Panc1 (cell line): ENCODE measurements around the gene PEDS1. TPM values are rescaled to one million over a fixed set of nuclear protein-coding genes. Genes with fewer than 3 reads are reported as not detected.
"Not testable (repeated sequence)": the region's sequence is repeated elsewhere in the genome, so short reads cannot be mapped to it uniquely, and the experiment has no call there.

Experiments used
- ATAC-seq: fragments of 200-7000 bp; cut with Tn5 transposase; 2 replicates; pipeline ENCODE4 v1.9.1; 2020; ENCODE audit warnings: mild to moderate bottlenecking, moderate library complexity
- BruUV-seq: library from RNA; stranded (reverse); fragments of 400-500 nt; replicated peaks from 2 replicates; lab custom pipeline; 2021; lab: Mats Ljungman, UMichigan
- CTCF ChIA-PET: fragments of 300-600 bp; sonication (Branson Sonifier 250); formaldehyde crosslinking; loops from one replicate; lab custom pipeline; 2022; ENCODE audit warnings: antibody characterized with exemption; lab: Charles Lee
- POLR2A ChIA-PET: fragments of 300-600 bp; sonication (Branson Sonifier 250); formaldehyde crosslinking; loops from one replicate; lab custom pipeline; 2022; ENCODE audit warnings: antibody characterized with exemption; lab: Charles Lee
- DNase-seq: peaks from one replicate; pipeline ENCODE4 v3.0.0-alpha.2; 2010; ENCODE audit warnings: low read depth, low spot score
- H3K27ac ChIP-seq: 2 replicates; pipeline ENCODE4 v1.5.1; 2011; ENCODE audit warnings: mild to moderate bottlenecking, low read length, inconsistent platforms
- H3K27me3 ChIP-seq: fragments of 200-500 bp; sonication (Bioruptor generic); 2 replicates; pipeline ENCODE4 v1.6.0; 2014; ENCODE audit warnings: low read length, inconsistent platforms; ENCODE audit not compliant: control insufficient read depth, insufficient read depth
- H3K36me3 ChIP-seq: fragments of 200-500 bp; sonication (Bioruptor generic); 2 replicates; pipeline ENCODE4 v1.5.1; 2014; ENCODE audit warnings: inconsistent platforms, mild to moderate bottlenecking, low read length, moderate library complexity; ENCODE audit not compliant: control insufficient read depth, insufficient read depth
- H3K4me1 ChIP-seq: 2 replicates; pipeline ENCODE4 v1.5.1; 2011; ENCODE audit warnings: inconsistent platforms, mild to moderate bottlenecking, low read length, moderate library complexity; ENCODE audit not compliant: control insufficient read depth, insufficient read depth
- H3K4me3 ChIP-seq, 2 experiments: 2 replicates each; pipeline ENCODE4 v1.5.1; 2011 to 2012; ENCODE audit warnings: low read depth in 2 of 2, low read length in 2 of 2, mild to moderate bottlenecking in 2 of 2, inconsistent platforms in 1 of 2, moderate library complexity in 1 of 2
- H3K9me3 ChIP-seq: fragments of 200-500 bp; sonication (Bioruptor generic); 2 replicates; pipeline ENCODE4 v1.5.1; 2014; ENCODE audit warnings: low read depth, mild to moderate bottlenecking, inconsistent platforms, low read length, moderate library complexity; ENCODE audit not compliant: control insufficient read depth, insufficient read depth
- POLR2AphosphoS5 ChIP-seq: IDR thresholded peaks from 2 replicates; pipeline ENCODE4 v1.6.1; 2012; ENCODE audit warnings: mild to moderate bottlenecking, low read depth, low read length, moderate library complexity
- SIN3A ChIP-seq: IDR thresholded peaks from 2 replicates; pipeline ENCODE4 v1.6.1; 2012; ENCODE audit warnings: low read depth, mild to moderate bottlenecking, low read length, moderate library complexity, borderline replicate concordance; ENCODE audit not compliant: insufficient read depth
- TCF7L2 ChIP-seq: IDR thresholded peaks from 2 replicates; pipeline ENCODE4 v1.6.1; 2011; ENCODE audit warnings: mild to moderate bottlenecking, low read depth, low read length, inconsistent platforms
- in situ Hi-C: cut with HindIII; loops from 2 replicates; pipeline ENCODE4 v1.10.0; 2016; ENCODE audit warnings: low sequenced_read_pairs, low pct_unique_long_range_greater_than_20kb
- intact Hi-C: fragments of 100-400 bp; cut with micrococcal nuclease; formaldehyde crosslinking; loops from one replicate; pipeline ENCODE4 v1.10.0; 2022; ENCODE audit not compliant: unreplicated experiment
- total RNA-seq: library from RNA; stranded (reverse); gene quantifications from one replicate; pipeline ENCODE4 v1.2.1, GENCODE V29; 2021; ENCODE audit not compliant: unreplicated experiment
- TF ChIP-seq, protein P1 (sequence below): fragments of 450-650 bp; IDR thresholded peaks from 2 replicates; pipeline ENCODE4 v1.5.1; 2017; ENCODE audit warnings: mild to moderate bottlenecking
- TF ChIP-seq, protein P2 (sequence below), 2 experiments: IDR thresholded peaks; 2 replicates each; pipeline ENCODE4 v1.6.1; 2011 to 2012; ENCODE audit warnings: low read depth in 2 of 2, control low read depth in 1 of 2, low read length in 1 of 2, mild to moderate bottlenecking in 1 of 2, moderate library complexity in 1 of 2; ENCODE audit not compliant: insufficient read depth in 1 of 2

PEDS1 gene
- total RNA-seq, 1 experiment from 2014 or later, result 88.9 TPM

DNA sequence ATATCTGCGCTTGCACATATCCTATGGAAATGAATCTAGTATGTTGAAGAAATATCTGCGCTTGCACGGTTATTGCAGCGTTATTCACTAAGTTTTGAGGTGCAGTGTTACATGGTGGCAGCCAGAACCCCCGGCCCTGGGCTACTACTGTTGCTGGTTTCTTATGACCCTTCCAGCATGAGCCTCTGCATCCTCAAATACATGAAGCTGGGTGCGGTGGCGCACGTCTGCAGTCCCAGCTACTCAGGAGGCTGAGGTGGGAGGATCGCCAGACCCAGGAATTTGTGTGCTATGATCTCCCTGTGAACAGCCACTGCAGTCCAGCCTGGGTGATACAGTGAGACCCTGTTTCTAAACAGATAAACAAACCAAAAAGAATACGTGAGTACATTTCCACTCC lies 27.8 kb upstream of the PEDS1 start:
- ATAC-seq, result no peak
- in situ Hi-C loops, result no loop called here

DNA sequence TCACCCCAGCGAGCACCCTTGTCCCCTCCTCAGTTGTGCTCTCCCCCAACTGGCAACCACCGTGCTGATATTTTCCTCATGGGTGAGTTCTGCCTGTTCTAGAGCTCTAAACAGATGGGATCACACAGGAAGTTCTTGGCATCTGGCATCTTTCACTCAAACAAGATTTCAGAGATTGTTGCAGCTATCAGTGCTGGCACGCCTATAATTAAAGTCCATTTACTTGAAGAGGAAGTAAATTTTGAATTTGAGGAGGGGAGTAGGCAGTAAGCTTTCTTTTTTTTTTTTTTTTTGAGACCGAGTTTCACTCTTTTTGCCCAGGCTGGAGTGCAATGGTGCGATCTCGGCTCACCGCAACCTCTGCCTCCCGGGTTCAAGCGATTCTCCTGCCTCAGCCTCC lies 25.1 kb upstream of the PEDS1 start:
- POLR2A ChIA-PET, result interaction anchor here (0.8 kb wide), 1 partner anchor 28 kb away, joined by 4 read pairs; no protein-coding TSS in a partner anchor
- BruUV-seq, in situ Hi-C loops: not testable (repeated sequence)

More for the DNA sequence above, 27.8 kb upstream of the PEDS1 start:
- ChIA-PET POLR2A (interaction anchor here (0.5 kb wide), 1 partner anchor 60 kb away, joined by 4 read pairs; no protein-coding TSS in a partner anchor), CTCF (no interaction called here)
- no peaks in the 10 kb centered on the region for H3K27me3 ChIP-seq
- DNase-seq, result no peak
- no peaks in the 10 kb centered on the region for H3K36me3 ChIP-seq
- TF ChIP-seq POLR2AphosphoS5 (no peak), SIN3A (no peak), TCF7L2 (no peak)
- TF ChIP-seq, protein P1, sequence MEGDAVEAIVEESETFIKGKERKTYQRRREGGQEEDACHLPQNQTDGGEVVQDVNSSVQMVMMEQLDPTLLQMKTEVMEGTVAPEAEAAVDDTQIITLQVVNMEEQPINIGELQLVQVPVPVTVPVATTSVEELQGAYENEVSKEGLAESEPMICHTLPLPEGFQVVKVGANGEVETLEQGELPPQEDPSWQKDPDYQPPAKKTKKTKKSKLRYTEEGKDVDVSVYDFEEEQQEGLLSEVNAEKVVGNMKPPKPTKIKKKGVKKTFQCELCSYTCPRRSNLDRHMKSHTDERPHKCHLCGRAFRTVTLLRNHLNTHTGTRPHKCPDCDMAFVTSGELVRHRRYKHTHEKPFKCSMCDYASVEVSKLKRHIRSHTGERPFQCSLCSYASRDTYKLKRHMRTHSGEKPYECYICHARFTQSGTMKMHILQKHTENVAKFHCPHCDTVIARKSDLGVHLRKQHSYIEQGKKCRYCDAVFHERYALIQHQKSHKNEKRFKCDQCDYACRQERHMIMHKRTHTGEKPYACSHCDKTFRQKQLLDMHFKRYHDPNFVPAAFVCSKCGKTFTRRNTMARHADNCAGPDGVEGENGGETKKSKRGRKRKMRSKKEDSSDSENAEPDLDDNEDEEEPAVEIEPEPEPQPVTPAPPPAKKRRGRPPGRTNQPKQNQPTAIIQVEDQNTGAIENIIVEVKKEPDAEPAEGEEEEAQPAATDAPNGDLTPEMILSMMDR, result no peak
- TF ChIP-seq, protein P2, sequence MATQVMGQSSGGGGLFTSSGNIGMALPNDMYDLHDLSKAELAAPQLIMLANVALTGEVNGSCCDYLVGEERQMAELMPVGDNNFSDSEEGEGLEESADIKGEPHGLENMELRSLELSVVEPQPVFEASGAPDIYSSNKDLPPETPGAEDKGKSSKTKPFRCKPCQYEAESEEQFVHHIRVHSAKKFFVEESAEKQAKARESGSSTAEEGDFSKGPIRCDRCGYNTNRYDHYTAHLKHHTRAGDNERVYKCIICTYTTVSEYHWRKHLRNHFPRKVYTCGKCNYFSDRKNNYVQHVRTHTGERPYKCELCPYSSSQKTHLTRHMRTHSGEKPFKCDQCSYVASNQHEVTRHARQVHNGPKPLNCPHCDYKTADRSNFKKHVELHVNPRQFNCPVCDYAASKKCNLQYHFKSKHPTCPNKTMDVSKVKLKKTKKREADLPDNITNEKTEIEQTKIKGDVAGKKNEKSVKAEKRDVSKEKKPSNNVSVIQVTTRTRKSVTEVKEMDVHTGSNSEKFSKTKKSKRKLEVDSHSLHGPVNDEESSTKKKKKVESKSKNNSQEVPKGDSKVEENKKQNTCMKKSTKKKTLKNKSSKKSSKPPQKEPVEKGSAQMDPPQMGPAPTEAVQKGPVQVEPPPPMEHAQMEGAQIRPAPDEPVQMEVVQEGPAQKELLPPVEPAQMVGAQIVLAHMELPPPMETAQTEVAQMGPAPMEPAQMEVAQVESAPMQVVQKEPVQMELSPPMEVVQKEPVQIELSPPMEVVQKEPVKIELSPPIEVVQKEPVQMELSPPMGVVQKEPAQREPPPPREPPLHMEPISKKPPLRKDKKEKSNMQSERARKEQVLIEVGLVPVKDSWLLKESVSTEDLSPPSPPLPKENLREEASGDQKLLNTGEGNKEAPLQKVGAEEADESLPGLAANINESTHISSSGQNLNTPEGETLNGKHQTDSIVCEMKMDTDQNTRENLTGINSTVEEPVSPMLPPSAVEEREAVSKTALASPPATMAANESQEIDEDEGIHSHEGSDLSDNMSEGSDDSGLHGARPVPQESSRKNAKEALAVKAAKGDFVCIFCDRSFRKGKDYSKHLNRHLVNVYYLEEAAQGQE (IDR thresholded peaks at IDR 0.05; ENCODE audit: insufficient read depth in 1 of 2, low read depth in 2 of 2, low read length in 1 of 2), result no peak
- H3K4me3 ChIP-seq, result no peak overlapping the region
- H3K27ac ChIP-seq, result no peak overlapping the region
- intact Hi-C loops, result no loop called here
- H3K9me3 ChIP-seq, result no peaks in the 10 kb centered on the region
- no TSS peak for BruUV-seq
- peaks cover under 1% of the 10 kb centered on the region; the same call in 1 of the 2 replicates for H3K4me1 ChIP-seq

More for the DNA sequence above, 25.1 kb upstream of the PEDS1 start:
- DNase-seq, H3K36me3 ChIP-seq, H3K9me3 ChIP-seq, H3K27me3 ChIP-seq, H3K4me3 ChIP-seq, H3K27ac ChIP-seq, ATAC-seq, H3K4me1 ChIP-seq: not testable (repeated sequence)
- CTCF ChIA-PET, result interaction anchor here (0.5 to 1.2 kb wide), 14 partner anchors 24 to 605 kb away, joined by 3 to 27 read pairs (median 4); no protein-coding TSS in a partner anchor
- intact Hi-C loops, result loop anchor here (5.0 kb wide), 1 partner anchor 196 kb away; the partner anchor contains the start of gene SNAI1
